Mucosa of stomach (tissue), 1 donor: ENCODE data around the gene AGBL1.

Experiments used
- H3K27me3 ChIP-seq: one replicate; pipeline ENCODE4 v1.7.0; 2013; ENCODE audit warnings: mild to moderate bottlenecking, low read length; ENCODE audit not compliant: control insufficient read depth, insufficient read depth
- H3K36me3 ChIP-seq: one replicate; pipeline ENCODE4 v1.7.0; 2013; ENCODE audit warnings: low read length; ENCODE audit not compliant: control insufficient read depth, insufficient read depth
- H3K4me1 ChIP-seq: one replicate; pipeline ENCODE4 v1.7.0; 2013; ENCODE audit warnings: mild to moderate bottlenecking, low read length; ENCODE audit not compliant: control insufficient read depth, insufficient read depth
- H3K4me3 ChIP-seq: one replicate; pipeline ENCODE4 v1.7.0; 2013; ENCODE audit warnings: low read length
- H3K9ac ChIP-seq: one replicate; pipeline ENCODE4 v1.7.0; 2013; ENCODE audit warnings: mild to moderate bottlenecking, low read length, moderate library complexity
- H3K9me3 ChIP-seq: one replicate; pipeline ENCODE4 v1.7.0; 2013; ENCODE audit warnings: mild to moderate bottlenecking, low read length, moderate library complexity; ENCODE audit not compliant: control insufficient read depth
- donor health status: Pancreatic carcinoma.

Gene AGBL1

GRCh38 chr15:86229936-86230335, 150.3 kb downstream of the AGBL1 start:
- H3K36me3 ChIP-seq: no peaks in the 10 kb centered on the region
- no peak overlapping the region for H3K4me3 ChIP-seq
- H3K27me3 ChIP-seq: no peaks in the 10 kb centered on the region
- no peaks in the 10 kb centered on the region for H3K4me1 ChIP-seq
- no peak overlapping the region for H3K9ac ChIP-seq
- H3K9me3 ChIP-seq: no peaks in the 10 kb centered on the region

DNA sequence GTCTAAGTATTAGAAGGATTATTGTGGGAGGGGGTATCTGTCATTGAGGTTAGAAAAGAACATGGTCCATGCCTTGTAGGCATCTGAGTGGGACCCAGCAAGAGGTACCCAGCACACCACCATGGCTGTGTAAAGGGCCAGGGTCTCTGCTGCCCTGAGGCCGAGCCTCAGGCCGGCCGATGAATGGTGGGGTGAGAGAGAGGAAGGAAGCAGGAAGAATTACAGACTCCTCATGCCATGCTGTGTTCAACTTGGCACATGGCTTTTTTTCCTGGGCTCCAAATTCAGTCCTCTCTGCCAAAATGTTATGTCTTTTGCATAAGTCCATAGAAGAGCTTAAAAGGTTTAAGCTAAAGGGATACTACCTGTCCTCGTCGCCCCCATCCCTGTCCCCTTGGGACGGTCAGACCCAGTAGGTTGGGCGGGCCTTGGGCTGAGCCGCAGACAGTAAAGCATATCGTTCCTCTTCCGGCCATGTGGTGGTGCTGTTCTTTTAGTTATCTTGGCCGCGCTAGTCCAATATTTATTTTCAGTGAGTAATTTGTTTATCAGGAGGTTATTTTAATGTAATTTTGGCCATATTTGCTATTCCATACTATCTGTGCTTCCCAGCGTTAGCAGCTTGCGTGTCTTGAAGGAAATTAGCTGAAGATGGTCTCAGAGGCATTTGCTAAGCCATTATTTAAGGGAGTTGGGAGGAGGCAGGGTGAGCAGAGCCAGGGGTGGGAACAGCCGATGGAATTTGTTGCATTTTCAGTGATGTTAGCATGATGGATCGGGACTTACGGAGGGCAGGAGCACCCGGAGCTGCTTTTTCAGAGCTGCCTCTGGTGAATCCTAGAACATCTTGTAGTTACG, 152.4 kb downstream of the AGBL1 start:
- H3K4me1 ChIP-seq: no peaks in the 10 kb centered on the region
- H3K36me3 ChIP-seq: no peaks in the 10 kb centered on the region
- H3K27me3 ChIP-seq: no peaks in the 10 kb centered on the region
- H3K4me3 ChIP-seq: no peak overlapping the region
- H3K9ac ChIP-seq: no peak overlapping the region
- no peaks in the 10 kb centered on the region for H3K9me3 ChIP-seq

GRCh38 chr15:86235667-86236066, 156.0 kb downstream of the AGBL1 start:
- Histone ChIP-seq H3K4me3 (no peak overlapping the region), H3K27me3 (no peaks in the 10 kb centered on the region), H3K9ac (no peak overlapping the region), H3K9me3 (no peaks in the 10 kb centered on the region), H3K4me1 (no peaks in the 10 kb centered on the region), H3K36me3 (no peaks in the 10 kb centered on the region)

DNA sequence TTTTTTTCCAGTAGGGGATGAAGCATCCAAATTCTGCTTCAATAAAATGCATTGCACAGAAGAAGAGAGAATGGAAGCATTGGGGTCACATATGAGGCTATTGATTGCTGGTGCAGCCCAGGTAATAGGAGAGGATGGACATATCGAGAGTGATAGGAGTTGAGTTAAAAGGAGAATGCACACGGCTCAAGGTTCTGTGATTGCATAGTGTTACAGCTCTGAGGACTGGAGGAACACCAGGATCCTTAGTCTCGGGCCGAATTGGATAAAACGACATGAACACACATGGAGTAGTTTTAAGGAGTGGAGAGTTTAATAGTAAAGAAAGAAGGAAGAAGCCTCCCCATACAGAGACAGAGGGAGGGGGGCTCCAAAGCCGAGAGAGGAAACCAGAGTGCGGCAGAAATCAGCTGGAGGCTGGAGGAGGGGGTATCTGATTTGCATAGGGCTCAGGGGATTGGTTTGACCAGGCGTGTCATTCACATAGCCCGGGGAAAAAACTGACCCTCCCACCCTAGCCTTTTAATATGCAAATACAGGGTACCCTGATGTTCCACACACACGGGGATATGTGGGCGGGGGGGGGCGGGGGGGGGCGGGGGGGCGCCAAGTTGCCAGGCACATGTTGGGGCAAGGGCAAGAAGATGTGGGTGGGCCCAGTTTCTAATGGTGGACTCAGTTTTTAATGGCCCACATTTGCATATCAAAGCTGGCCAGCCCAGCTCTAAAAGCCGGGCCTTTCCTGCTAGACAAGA, 156.9 kb downstream of the AGBL1 start:
- Histone ChIP-seq H3K9ac (no peak overlapping the region), H3K4me3 (no peak overlapping the region), H3K9me3 (no peaks in the 10 kb centered on the region), H3K27me3 (no peaks in the 10 kb centered on the region), H3K36me3 (no peaks in the 10 kb centered on the region), H3K4me1 (no peaks in the 10 kb centered on the region)

DNA sequence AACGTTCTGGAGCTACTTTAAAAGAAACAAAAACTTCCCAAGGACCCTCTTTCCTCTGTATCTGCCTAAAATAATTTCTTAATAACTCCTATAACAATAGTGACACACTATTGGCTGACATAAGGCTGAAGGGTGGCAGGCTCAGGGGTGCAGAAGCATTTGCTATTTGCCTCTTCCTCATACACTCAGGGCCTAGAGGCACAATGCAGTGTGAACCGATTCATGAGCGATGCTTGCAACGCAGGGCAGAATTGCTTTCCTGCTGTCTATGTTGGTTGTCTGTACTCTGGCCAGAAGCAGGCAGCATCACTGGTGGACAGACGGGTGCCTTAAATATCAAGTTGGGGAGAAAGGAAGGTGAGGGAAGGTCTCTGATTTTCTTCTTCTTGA, 157.4 kb downstream of the AGBL1 start:
- no peak overlapping the region for H3K9ac ChIP-seq
- no peaks in the 10 kb centered on the region for H3K4me1 ChIP-seq
- H3K4me3 ChIP-seq: no peak overlapping the region
- H3K9me3 ChIP-seq: no peaks in the 10 kb centered on the region
- H3K36me3 ChIP-seq: no peaks in the 10 kb centered on the region
- H3K27me3 ChIP-seq: no peaks in the 10 kb centered on the region

GRCh38 chr15:86247249-86247955, 167.7 kb downstream of the AGBL1 start:
- H3K4me3 ChIP-seq: no peak overlapping the region
- H3K4me1 ChIP-seq: no peaks in the 10 kb centered on the region
- no peaks in the 10 kb centered on the region for H3K27me3 ChIP-seq
- no peaks in the 10 kb centered on the region for H3K36me3 ChIP-seq
- no peak overlapping the region for H3K9ac ChIP-seq
- H3K9me3 ChIP-seq: no peaks in the 10 kb centered on the region

DNA sequence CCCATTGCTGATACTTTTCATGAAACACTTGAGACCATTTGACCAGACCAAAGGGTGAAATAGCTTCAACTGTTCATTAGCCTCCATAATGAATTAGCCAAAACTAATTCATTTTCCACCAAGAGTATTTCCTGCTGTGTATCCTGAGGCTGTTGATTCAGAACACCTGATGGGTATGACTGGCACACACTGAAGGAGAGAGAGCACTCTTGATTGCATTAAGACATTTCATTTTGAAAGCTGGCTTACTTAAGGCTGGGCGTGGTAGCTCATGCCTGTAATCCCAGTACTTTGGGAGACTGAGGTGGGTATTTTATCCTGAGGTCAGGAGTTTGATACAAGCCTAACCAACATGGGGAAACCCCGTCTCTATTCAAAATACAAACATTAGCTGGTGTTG, 175.6 kb downstream of the AGBL1 start:
- no peaks in the 10 kb centered on the region for H3K4me1 ChIP-seq
- H3K27me3 ChIP-seq: no peaks in the 10 kb centered on the region
- H3K9me3 ChIP-seq: no peaks in the 10 kb centered on the region
- H3K4me3 ChIP-seq: no peak overlapping the region
- H3K36me3 ChIP-seq: no peaks in the 10 kb centered on the region
- no peak overlapping the region for H3K9ac ChIP-seq

GRCh38 chr15:86256628-86257027, 177.0 kb downstream of the AGBL1 start:
- no peaks in the 10 kb centered on the region for H3K9me3 ChIP-seq

GRCh38 chr15:86259589-86259988, 179.9 kb downstream of the AGBL1 start:
- Histone ChIP-seq H3K4me3 (no peak overlapping the region), H3K9ac (no peak overlapping the region), H3K36me3 (no peaks in the 10 kb centered on the region), H3K4me1 (no peaks in the 10 kb centered on the region), H3K27me3 (no peaks in the 10 kb centered on the region), H3K9me3 (no peaks in the 10 kb centered on the region)

More at GRCh38 chr15:86256628-86257027, 177.0 kb downstream of the AGBL1 start:
- Histone ChIP-seq H3K4me1 (no peaks in the 10 kb centered on the region), H3K9ac (no peak overlapping the region), H3K27me3 (no peaks in the 10 kb centered on the region), H3K36me3 (no peaks in the 10 kb centered on the region), H3K4me3 (no peak overlapping the region)

GRCh38 chr15:86263230-86263629, 183.6 kb downstream of the AGBL1 start:
- no peaks in the 10 kb centered on the region for H3K9me3 ChIP-seq
- no peak overlapping the region for H3K4me3 ChIP-seq
- no peaks in the 10 kb centered on the region for H3K27me3 ChIP-seq
- no peaks in the 10 kb centered on the region for H3K4me1 ChIP-seq
- no peaks in the 10 kb centered on the region for H3K36me3 ChIP-seq
- no peak overlapping the region for H3K9ac ChIP-seq

DNA sequence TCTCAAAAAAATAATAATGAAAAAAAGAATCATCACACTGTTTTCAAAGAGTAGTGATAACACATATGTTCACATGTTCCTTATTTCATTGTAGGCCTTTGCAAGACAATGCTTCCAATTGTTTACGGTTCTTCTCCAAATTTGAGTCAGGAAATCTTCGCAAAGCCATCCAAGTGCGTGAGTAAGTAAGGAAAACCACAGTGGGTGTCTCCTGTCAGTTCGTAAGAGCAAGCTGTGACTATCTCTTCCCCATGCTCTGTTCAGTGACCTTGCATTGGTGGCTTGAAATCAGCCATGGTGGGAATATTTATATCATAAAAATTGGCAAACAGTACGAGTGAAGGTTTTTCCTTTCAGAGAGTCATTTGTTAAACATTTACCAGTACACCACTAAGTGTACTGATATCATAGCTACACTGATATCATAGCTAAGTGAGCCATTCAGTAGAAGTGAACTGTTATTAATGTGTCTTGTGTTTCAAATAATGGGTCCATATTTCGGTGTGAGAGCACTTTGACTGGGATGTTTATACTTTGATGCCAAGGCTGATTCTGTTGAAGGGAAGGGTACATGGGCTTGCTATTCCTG, 187.3 kb downstream of the AGBL1 start:
- Histone ChIP-seq H3K27me3 (no peaks in the 10 kb centered on the region), H3K9ac (no peak overlapping the region), H3K36me3 (no peaks in the 10 kb centered on the region), H3K9me3 (no peaks in the 10 kb centered on the region), H3K4me1 (no peaks in the 10 kb centered on the region), H3K4me3 (no peak overlapping the region)

- Histone ChIP-seq H3K4me1 (no peaks in the 10 kb centered on the region), H3K9ac (no peak overlapping the region), H3K9me3 (no peaks in the 10 kb centered on the region), H3K4me3 (no peak overlapping the region), H3K27me3 (no peaks in the 10 kb centered on the region), H3K36me3 (no peaks in the 10 kb centered on the region)
These were observed 188.2 kb downstream of the AGBL1 start for GRCh38 chr15:86267892-86268291.
